Right forelimb (tissue), 1 donor: ENCODE data around the gene SCIN.
"Not testable (repeated sequence)": the region's sequence is repeated elsewhere in the genome, so short reads cannot be mapped to it uniquely, and the experiment has no call there.

Experiments used
- DNase-seq: peaks from one replicate; pipeline ENCODE4 v3.0.0-alpha.2; 2018

SCIN gene

DNA sequence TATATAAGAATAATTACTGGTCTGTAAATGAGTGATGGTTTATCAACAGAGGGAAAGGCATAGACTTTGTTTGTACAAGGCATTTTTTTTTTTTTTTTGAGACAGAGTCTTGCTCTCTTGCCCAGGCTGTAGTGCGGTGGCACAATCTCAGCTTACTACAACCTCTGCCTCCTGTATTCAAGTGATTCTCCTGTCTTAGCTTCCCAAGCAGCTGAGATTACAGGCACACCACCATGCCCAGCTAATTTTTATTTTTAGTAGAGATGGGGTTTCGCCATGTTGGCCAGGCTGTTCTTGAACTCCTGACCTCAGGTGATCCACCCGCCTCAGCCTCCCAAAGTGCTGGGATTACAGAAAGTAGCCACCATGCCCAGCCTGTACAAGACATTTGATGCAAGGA is 120.9 kb downstream of the SCIN start:
- DNase-seq = not testable (repeated sequence)

GRCh38 chr7:12692035-12692434 is 121.5 kb downstream of the SCIN start:
- DNase-seq = no peak

- no peak for DNase-seq
These were observed 122.1 kb downstream of the SCIN start for GRCh38 chr7:12692479-12693259.

DNA sequence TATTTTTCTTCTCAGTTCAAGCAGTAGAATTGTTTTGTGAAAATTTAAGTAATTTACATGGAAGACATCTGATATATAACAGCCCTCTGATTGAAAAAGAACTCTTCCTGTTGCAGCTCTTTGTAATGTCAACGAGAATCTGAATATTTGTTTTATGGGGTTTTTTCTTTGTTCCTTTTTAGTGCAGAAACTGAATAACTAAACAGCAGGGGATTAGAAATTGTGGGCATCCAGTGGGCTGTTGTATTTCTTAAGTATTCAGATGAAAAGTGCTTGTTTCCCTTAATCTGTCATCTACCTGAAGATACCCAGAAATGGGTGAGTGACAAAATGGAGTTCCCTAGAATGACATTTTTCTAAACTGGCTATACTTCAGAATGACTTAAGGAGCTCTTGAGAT is 124.3 kb downstream of the SCIN start:
- DNase-seq = no peak

GRCh38 chr7:12695965-12696364 is 125.4 kb downstream of the SCIN start:
- no peak for DNase-seq

- DNase-seq = no peak
These were observed 128.8 kb downstream of the SCIN start for GRCh38 chr7:12699299-12699698.

DNA sequence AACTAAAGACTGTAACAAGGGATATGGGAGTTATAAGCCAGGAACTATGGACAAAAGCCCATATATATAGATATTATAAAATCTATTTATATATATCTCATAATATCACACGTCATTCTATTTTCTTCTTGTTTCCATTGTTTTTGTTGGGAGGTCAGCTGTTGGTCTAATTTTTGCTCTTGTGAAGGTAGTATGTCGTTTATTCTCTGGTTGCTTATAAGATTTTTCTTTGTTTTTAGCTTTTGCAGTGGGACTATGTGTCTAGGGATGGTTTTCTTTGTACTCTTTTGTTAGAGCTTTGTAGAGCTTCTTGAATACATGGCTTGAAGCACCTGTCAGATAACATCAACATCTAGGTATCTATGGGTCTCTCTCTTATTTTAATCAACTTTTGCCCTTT is 130.9 kb downstream of the SCIN start:
- no peak for DNase-seq

DNA sequence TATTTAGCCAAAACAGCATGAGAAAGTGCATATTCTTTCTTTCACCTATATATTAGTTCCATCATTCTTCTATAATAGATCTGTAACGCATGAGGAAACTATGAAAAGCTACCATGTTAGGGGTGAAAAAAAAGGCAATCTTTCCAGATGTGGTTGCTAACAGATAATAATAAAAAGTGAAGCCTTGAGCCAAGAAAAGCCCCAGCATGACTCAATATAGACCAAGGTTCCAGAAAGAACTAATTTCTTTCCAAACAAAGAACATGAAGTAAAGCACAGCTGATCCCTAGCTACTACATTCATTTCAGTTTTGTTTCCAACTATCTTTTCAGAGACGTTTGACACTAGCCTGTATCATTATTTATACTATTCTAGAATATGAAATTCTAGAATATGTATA is 133.4 kb downstream of the SCIN start:
- no peak for DNase-seq

DNA sequence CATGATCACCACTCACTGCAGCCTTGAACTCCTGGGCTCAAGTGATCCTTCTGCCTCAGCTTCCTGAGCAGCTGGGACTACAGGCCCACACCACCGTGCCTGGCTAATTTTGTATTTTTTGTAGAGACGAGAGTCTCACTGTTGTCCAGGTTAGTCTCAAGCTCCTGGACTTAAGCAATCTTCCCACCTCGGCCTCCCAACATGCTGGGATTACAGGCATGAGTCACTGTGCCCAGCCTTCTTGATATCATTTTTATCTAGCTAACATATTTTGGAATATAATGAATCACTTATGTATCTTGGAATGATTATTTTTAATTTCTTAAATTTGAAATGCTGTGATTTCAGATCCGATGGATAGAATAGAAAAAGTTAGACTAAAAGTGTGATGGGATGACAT is 135.4 kb downstream of the SCIN start:
- DNase-seq = no peak

DNA sequence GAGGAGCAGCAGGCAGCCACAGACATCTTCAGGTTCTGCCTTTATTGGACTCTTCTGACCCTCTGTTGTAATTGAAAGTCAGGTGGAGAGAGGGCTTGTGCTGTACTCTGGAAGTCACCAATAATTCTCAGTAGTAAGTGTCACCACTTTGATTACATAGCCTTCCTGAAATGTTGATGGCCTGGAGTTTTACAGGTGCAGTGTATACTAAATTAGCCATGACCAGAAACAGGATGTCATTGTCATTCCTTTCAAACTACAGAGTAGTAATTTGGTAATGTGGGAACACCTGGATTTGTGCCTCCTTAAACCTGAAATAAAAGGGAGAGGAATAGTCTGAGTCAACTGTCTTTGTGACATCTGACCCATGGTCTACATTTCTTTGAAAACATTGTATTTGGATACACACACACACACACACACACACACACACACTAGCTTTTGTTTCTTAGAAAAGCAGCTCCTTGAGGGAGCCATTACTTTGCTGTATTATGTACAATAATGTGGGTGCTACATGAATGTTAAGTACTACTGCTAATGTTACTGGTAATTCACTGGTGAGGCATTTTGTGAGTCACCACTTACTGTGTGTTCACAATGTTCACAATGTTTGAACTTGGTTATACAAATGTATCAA is 136.5 kb downstream of the SCIN start:
- DNase-seq = no peak

DNA sequence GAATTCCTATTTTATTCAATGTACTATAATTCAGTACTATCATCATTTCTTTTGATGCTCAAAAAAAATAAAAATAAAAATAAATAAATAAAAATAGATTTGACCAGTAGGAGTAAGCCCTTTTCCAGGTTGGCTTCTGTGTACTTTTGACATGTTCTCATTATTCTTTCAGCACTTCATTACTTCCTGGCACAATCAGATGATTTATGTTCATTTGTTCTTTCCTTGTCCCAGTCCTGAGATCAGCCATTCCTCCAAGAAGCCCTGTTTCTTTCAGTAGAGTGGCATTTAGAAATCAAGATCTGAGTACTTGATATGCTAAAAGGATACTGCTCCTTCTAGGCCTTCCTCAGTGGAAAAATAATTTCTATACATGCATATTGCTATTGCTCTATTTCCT is 137.8 kb downstream of the SCIN start:
- DNase-seq = no peak
